HEK293 (cell line): ENCODE results near the gene MVB12B.

Experiments used
- CTCF ChIP-seq: fragments of 450-650 bp; formaldehyde crosslinking; IDR thresholded peaks from 2 replicates; pipeline ENCODE4 v1.5.1; 2016; ENCODE audit warnings: missing biosample characterization, missing genetic modification characterization
- MEIS1 ChIP-seq: sonication (generic); formaldehyde crosslinking; IDR thresholded peaks from 2 replicates; pipeline ENCODE4 v1.8.1; 2022; ENCODE audit warnings: missing genetic modification reagents, mild to moderate bottlenecking, borderline replicate concordance
- REST ChIP-seq: fragments of 450-650 bp; formaldehyde crosslinking; IDR thresholded peaks from 2 replicates; pipeline ENCODE4 v1.5.1; 2016; ENCODE audit warnings: missing biosample characterization, missing genetic modification characterization
- ZBTB21 ChIP-seq: fragments of 450-650 bp; formaldehyde crosslinking; IDR thresholded peaks from 2 replicates; pipeline ENCODE4 v1.5.1; 2017; ENCODE audit warnings: missing biosample characterization, missing genetic modification characterization
- ZNF223 ChIP-seq: fragments of 450-650 bp; formaldehyde crosslinking; IDR thresholded peaks from 2 replicates; pipeline ENCODE4 v1.5.1; 2016; ENCODE audit warnings: missing biosample characterization, missing genetic modification characterization
- ZNF335 ChIP-seq: fragments of 450-650 bp; formaldehyde crosslinking; conservative IDR thresholded peaks from 2 replicates; pipeline ENCODE4 v1.5.1; 2016; ENCODE audit warnings: missing biosample characterization, missing genetic modification characterization
- ZNF514 ChIP-seq: fragments of 450-650 bp; formaldehyde crosslinking; IDR thresholded peaks from 2 replicates; pipeline ENCODE4 v1.5.1; 2016; ENCODE audit warnings: missing biosample characterization, missing genetic modification characterization
- ZNF76 ChIP-seq: fragments of 450-650 bp; formaldehyde crosslinking; IDR thresholded peaks from 2 replicates; pipeline ENCODE4; 2016; ENCODE audit warnings: low read depth, missing biosample characterization, missing genetic modification characterization, borderline replicate concordance
- ZNF776 ChIP-seq: fragments of 450-650 bp; formaldehyde crosslinking; IDR thresholded peaks from 2 replicates; pipeline ENCODE4 v1.5.0; 2017; ENCODE audit warnings: missing biosample characterization, missing genetic modification characterization, borderline replicate concordance

DNA sequence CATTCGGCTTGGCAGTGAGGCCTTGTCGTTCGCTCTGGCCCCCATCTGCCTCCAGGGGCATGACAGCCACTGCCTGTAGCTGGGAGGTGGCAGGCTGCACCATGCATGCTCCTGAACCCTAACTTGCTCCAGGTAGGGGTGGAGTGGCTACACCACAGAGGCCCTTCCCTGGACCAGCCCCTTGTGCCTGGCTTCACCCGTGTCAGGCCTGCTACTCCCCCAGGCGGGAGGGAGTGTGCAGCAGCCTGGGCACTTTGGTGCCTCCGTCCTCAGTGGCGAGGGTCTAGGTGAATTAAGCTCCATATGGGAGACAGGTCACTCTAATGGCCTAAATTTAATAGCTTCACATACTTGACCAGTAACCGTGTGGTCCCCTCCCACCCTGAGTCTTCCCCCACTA, 227.7 kb downstream of the MVB12B start:
- TF ChIP-seq ZNF76 (tag by site-specific recombination) (no peak), CTCF (no peak), ZBTB21 (tag by site-specific recombination) (no peak), MEIS1 (CRISPR knock-in tag) (no peak), ZNF776 (tag by site-specific recombination) (no peak), ZNF223 (tag by site-specific recombination) (no peak), REST (tag by site-specific recombination) (no peak), ZNF514 (no peak), ZNF335 (tag by site-specific recombination) (no peak)
